ENCODE measurements around the gene PTPRG.

- TF ChIP-seq CTCF (IDR thresholded peaks at IDR 0.05 in 4 of 5, conservative IDR thresholded peaks at IDR 0.05 in 1 of 5) = no peak
- no peak for TF ChIP-seq POLR2A (IDR thresholded peaks at IDR 0.05)
Measured at GRCh38 chr3:61819861-61820260, 258.5 kb downstream of the PTPRG start.
